ENCODE measurements around the gene ATP5PO.
"Not testable (repeated sequence)": the region's sequence is repeated elsewhere in the genome, so short reads cannot be mapped to it uniquely, and the experiment has no call there.

The ATP5PO gene

DNA sequence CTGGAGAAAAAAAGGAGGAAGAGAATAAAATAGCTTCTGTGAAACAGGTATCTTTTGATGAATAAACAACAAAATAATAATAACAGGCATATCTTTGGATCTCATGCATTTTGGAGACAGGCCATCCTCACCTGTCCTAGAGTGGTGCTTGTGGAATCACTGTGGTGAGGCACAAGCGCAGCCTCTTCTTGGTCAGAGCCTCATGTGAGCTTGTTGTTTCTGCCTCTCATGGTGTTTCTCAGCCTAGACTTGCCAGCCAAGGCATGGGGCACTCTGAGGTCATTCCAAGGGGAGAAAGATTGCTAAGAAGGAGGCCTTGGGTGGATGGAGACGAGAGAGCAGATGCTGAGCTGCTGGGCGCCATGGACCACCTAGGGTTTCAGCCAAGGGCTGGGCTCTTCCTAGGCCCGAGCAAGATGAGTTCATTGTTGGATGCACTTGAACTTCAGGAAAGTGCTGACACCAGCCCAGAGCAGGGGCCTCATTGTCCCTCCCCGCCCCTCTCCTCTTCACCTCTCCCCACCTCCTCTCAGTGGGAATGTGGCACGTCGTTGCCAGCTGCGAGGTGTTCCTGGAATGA is 49.5 kb downstream of the ATP5PO start:
- H3K9me3 ChIP-seq (ENCODE audit: control insufficient read depth in 1 of 2, low read length in 2 of 2) = no peaks in the 10 kb centered on the region
- no peaks in the 10 kb centered on the region for H3K4me1 ChIP-seq (ENCODE audit: control insufficient read depth in 1 of 2, insufficient read depth in 2 of 2, low read length in 2 of 2)
- H3K4me3 ChIP-seq (ENCODE audit: low read depth in 1 of 2, low read length in 2 of 2) = no peak overlapping the region
- no peaks in the 10 kb centered on the region for H3K36me3 ChIP-seq (ENCODE audit: control insufficient read depth in 1 of 2, insufficient read depth in 2 of 2, low read length in 2 of 2)
- no peaks in the 10 kb centered on the region for H3K27me3 ChIP-seq (ENCODE audit: low read depth, low read length)
- H3K27ac ChIP-seq (ENCODE audit: low read length) = no peak overlapping the region

DNA sequence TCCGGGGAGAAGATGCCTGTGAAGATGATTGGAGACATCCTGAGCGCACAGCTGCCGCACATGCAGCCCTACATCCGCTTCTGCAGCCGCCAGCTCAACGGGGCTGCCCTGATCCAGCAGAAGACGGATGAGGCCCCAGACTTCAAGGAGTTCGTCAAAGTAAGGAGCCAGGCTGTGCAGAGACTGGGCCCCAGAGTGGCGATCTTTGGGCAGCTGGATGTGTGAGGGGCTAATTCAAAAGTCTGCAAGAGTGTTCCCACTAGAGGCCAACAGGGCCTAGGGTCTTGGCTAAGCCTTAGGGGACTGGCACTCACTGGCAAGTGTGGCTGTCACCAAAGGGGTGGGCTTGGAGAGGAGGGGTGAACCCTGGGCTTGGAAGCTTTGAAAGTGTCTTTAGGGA is 50.4 kb downstream of the ATP5PO start:
- Histone ChIP-seq H3K27me3 (ENCODE audit: low read depth, low read length) (no peaks in the 10 kb centered on the region), H3K4me3 (ENCODE audit: low read depth in 1 of 2, low read length in 2 of 2) (no peak overlapping the region), H3K27ac (ENCODE audit: low read length) (no peak overlapping the region), H3K4me1 (ENCODE audit: control insufficient read depth in 1 of 2, insufficient read depth in 2 of 2, low read length in 2 of 2) (no peaks in the 10 kb centered on the region), H3K9me3 (ENCODE audit: control insufficient read depth in 1 of 2, low read length in 2 of 2) (no peaks in the 10 kb centered on the region), H3K36me3 (ENCODE audit: control insufficient read depth in 1 of 2, insufficient read depth in 2 of 2, low read length in 2 of 2) (no peaks in the 10 kb centered on the region)

DNA sequence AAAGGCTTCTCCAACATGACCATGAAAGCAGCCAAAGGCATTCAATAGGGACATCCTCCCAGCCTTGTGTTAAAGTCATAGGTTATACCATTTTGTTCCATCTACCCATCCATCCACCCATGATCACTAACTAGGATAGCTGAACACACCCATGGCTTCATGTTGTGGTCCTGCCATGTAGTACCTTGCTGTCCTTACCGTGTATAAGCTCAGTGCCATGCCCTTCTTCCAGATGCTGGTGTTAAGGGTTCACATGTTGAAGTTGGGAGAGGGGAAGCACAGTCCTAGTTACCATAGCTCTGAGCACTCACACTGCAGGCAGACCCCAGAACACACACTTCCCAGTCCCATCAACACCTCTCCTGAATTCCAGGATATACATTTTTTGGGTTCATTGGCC is 51.5 kb downstream of the ATP5PO start:
- Histone ChIP-seq H3K27ac (ENCODE audit: low read length) (no peak overlapping the region), H3K4me3 (ENCODE audit: low read depth in 1 of 2, low read length in 2 of 2) (no peak overlapping the region), H3K9me3 (ENCODE audit: control insufficient read depth in 1 of 2, low read length in 2 of 2) (no peaks in the 10 kb centered on the region), H3K4me1 (ENCODE audit: control insufficient read depth in 1 of 2, insufficient read depth in 2 of 2, low read length in 2 of 2) (no peaks in the 10 kb centered on the region), H3K27me3 (ENCODE audit: low read depth, low read length) (no peaks in the 10 kb centered on the region), H3K36me3 (ENCODE audit: control insufficient read depth in 1 of 2, insufficient read depth in 2 of 2, low read length in 2 of 2) (no peaks in the 10 kb centered on the region)

DNA sequence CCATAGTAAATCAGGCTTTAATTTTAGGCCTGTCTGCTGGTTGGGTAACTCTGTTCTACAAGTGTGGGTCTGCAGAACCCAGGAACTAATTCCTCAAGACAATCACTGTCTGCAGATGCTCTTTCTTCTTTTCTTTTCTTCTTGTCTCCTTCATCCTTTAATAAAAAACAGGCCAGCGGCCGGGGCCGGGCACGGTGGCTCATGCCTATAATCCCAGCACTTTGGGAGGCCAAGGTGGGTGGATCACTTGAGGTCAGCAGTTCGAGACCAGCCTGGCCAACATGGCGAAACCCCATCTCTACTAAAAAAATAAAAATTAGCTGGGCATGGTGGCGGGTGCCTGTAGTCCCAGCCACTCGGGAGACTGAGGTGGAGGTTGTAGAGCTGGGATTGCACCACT is 52.4 kb downstream of the ATP5PO start:
- H3K4me3 ChIP-seq (ENCODE audit: low read depth in 1 of 2, low read length in 2 of 2); H3K36me3 ChIP-seq (ENCODE audit: control insufficient read depth in 1 of 2, insufficient read depth in 2 of 2, low read length in 2 of 2); H3K4me1 ChIP-seq (ENCODE audit: control insufficient read depth in 1 of 2, insufficient read depth in 2 of 2, low read length in 2 of 2); H3K9me3 ChIP-seq (ENCODE audit: control insufficient read depth in 1 of 2, low read length in 2 of 2); H3K27me3 ChIP-seq (ENCODE audit: low read depth, low read length); H3K27ac ChIP-seq (ENCODE audit: low read length): not testable (repeated sequence)

DNA sequence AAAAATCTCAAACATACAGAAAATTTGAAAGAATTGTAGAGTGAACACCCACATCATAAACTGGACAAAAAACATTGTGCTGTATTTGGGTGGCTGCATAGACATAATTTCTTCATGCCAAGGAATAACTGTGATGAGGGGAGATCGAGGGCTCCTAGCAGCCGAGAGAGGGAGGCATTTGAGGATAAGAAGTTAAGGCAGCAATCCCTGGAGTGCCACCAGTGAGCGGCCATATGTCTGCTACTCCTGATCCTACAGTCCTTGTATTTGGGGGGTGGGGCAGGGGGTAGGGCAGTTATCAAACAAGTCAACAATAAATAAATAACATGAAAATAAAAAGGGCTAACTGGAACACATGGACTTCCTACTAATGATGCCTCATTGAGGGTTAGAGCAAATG is 54.5 kb downstream of the ATP5PO start:
- H3K4me3 ChIP-seq (ENCODE audit: low read depth in 1 of 2, low read length in 2 of 2) = no peak overlapping the region
- no peaks in the 10 kb centered on the region for H3K4me1 ChIP-seq (ENCODE audit: control insufficient read depth in 1 of 2, insufficient read depth in 2 of 2, low read length in 2 of 2)
- no peaks in the 10 kb centered on the region for H3K27me3 ChIP-seq (ENCODE audit: low read depth, low read length)
- no peak overlapping the region for H3K27ac ChIP-seq (ENCODE audit: low read length)
- H3K9me3 ChIP-seq (ENCODE audit: control insufficient read depth in 1 of 2, low read length in 2 of 2) = no peaks in the 10 kb centered on the region
- no peaks in the 10 kb centered on the region for H3K36me3 ChIP-seq (ENCODE audit: control insufficient read depth in 1 of 2, insufficient read depth in 2 of 2, low read length in 2 of 2)

DNA sequence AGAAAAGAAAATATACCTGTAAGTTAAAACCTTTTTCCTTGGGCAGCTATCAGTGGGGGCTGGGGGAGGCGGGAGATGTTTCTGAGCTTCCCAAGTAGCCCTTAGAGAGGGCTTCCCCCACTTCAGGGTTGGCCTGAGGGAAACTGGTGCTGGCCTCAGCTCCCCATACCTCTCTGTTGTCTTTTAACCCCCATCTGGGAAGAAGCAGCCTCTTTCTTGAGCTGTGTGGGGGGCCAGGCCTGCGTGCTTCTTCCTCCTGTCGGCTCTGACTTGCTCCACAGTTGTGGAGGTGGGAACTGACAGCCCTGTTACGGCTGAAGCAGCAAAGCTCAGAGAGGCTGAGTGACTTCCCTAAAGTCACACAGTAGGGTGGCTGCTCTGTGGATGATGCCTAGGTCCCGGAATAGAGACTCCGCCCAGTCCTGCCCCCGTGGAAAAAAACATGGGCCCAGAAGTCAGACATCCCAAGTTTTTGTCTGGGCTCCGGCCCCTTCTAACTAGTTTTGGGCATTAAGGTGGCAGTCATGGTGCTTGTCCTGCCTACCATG is 55.2 kb downstream of the ATP5PO start:
- Histone ChIP-seq H3K27ac (ENCODE audit: low read length) (no peak overlapping the region), H3K4me3 (ENCODE audit: low read depth in 1 of 2, low read length in 2 of 2) (no peak overlapping the region), H3K27me3 (ENCODE audit: low read depth, low read length) (no peaks in the 10 kb centered on the region), H3K4me1 (ENCODE audit: control insufficient read depth in 1 of 2, insufficient read depth in 2 of 2, low read length in 2 of 2) (no peaks in the 10 kb centered on the region), H3K9me3 (ENCODE audit: control insufficient read depth in 1 of 2, low read length in 2 of 2) (no peaks in the 10 kb centered on the region), H3K36me3 (ENCODE audit: control insufficient read depth in 1 of 2, insufficient read depth in 2 of 2, low read length in 2 of 2) (no peaks in the 10 kb centered on the region)

DNA sequence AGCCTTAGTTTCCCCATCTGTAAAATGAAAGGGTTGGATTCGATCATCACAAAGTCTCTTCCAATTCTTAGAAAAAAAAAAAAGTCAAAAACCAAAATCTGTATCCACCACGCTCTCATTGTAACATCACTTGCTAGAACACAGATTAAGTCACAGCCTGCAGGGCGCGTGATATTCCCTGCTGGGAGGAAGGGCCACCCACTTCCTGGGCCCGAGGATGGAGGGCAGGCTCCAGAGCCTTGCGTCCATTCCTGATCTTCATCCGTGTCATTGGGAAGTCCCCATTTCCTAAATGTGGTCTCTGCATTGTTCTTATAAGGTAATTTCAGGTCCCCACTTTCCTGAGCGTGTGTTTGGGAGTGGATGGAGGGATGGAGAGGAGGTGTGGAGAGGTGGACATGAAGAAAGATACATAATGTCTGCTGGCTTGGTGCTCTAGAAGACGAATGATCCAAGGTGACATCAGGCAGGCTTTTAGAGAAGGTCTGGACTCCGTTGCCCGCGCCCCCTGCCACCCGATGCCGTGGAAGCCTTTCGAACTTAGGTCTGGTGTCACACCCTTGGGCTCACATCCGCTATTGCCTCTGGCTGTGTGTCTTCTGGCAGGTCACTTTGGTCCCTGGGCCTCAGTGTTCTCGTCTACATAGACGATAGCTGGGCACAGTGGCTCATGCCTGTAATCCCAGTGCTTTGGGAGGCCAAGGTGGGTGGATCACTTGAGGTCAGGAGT is 56.1 kb downstream of the ATP5PO start:
- H3K27ac ChIP-seq (ENCODE audit: low read length) = no peak overlapping the region
- H3K4me1 ChIP-seq (ENCODE audit: control insufficient read depth in 1 of 2, insufficient read depth in 2 of 2, low read length in 2 of 2) = no peaks in the 10 kb centered on the region
- no peak overlapping the region for H3K4me3 ChIP-seq (ENCODE audit: low read depth in 1 of 2, low read length in 2 of 2)
- no peaks in the 10 kb centered on the region for H3K27me3 ChIP-seq (ENCODE audit: low read depth, low read length)
- H3K9me3 ChIP-seq (ENCODE audit: control insufficient read depth in 1 of 2, low read length in 2 of 2) = no peaks in the 10 kb centered on the region
- no peaks in the 10 kb centered on the region for H3K36me3 ChIP-seq (ENCODE audit: control insufficient read depth in 1 of 2, insufficient read depth in 2 of 2, low read length in 2 of 2)

DNA sequence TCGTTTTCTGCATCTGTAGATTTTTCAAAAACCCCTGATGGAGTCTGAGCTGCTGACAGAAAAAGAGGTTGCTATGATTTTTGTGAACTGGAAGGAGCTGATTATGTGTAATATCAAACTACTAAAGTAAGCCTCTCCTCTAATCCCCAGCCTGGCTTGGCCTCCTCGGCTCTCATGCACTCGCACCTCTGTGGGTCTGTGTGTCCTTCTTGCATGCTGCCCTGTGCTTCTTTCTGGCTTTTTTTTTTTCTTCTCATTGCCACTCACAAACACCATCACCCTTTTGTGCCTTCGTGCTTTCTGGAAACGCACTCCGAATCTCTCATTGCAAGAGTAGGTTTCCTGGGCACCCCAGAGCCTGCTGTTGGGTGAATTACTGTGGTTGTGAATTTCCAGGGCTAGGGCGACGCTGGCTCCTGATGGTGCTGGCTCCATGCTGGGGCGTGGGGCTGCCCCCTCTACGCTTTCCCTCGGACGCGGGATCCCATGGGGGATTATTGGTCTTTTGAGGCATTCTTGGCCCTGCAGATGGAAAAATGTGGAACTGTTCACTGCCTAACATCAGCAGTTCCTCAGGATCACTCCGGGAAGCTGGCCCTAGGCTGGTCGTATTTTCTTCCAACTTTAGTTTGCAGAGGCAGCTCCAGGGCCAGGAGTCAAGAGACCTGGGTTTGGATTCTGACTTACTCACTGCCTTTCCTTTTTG is 56.8 kb downstream of the ATP5PO start:
- no peaks in the 10 kb centered on the region for H3K36me3 ChIP-seq (ENCODE audit: control insufficient read depth in 1 of 2, insufficient read depth in 2 of 2, low read length in 2 of 2)
- H3K27ac ChIP-seq (ENCODE audit: low read length) = no peak overlapping the region
- H3K4me1 ChIP-seq (ENCODE audit: control insufficient read depth in 1 of 2, insufficient read depth in 2 of 2, low read length in 2 of 2) = no peaks in the 10 kb centered on the region
- no peaks in the 10 kb centered on the region for H3K27me3 ChIP-seq (ENCODE audit: low read depth, low read length)
- no peaks in the 10 kb centered on the region for H3K9me3 ChIP-seq (ENCODE audit: control insufficient read depth in 1 of 2, low read length in 2 of 2)
- no peak overlapping the region for H3K4me3 ChIP-seq (ENCODE audit: low read depth in 1 of 2, low read length in 2 of 2)

DNA sequence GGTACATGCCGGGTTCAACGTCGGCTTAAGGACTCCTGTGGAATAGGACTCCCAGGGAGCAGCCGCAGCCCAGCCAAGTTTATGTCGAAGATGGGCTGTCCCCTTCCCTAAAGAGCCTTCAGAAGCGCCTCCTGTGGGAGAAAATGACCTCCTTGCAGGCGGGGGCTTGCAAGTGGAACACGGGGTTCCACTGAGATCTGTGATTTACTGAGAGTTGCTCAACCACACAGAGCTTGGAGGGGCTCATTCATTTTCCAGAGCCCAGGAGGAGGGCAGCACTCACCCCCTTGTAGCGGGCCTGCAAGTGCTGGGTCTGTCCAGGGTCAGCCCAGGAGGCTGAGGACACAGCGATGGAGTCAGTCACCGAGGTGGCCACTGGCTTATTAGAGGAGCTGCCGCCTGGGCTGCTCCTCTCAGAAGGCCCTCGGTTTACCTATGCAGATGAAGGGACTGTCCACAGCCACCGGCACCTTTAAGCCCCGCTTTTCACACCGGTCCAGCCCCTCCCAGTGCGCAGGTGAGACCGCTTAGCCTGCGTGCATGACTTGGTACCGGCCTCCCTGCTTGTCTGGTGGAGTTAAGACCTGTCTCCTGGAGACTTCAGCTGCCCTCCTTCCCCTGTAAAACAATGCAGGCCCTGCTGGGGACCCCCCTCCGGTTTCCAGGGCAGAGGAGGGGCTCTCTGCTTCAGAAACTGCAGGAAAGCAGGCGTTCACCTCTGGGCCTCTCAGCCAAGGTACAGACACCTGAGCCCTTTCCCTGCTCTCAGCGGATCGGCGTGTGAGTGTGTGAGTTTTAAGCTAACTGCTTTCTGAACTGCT is 57.5 kb downstream of the ATP5PO start:
- no peaks in the 10 kb centered on the region for H3K4me1 ChIP-seq (ENCODE audit: control insufficient read depth in 1 of 2, insufficient read depth in 2 of 2, low read length in 2 of 2)
- H3K27me3 ChIP-seq (ENCODE audit: low read depth, low read length) = no peaks in the 10 kb centered on the region
- H3K9me3 ChIP-seq (ENCODE audit: control insufficient read depth in 1 of 2, low read length in 2 of 2) = no peaks in the 10 kb centered on the region
- no peaks in the 10 kb centered on the region for H3K36me3 ChIP-seq (ENCODE audit: control insufficient read depth in 1 of 2, insufficient read depth in 2 of 2, low read length in 2 of 2)
- H3K27ac ChIP-seq (ENCODE audit: low read length) = no peak overlapping the region
- H3K4me3 ChIP-seq (ENCODE audit: low read depth in 1 of 2, low read length in 2 of 2) = no peak overlapping the region

DNA sequence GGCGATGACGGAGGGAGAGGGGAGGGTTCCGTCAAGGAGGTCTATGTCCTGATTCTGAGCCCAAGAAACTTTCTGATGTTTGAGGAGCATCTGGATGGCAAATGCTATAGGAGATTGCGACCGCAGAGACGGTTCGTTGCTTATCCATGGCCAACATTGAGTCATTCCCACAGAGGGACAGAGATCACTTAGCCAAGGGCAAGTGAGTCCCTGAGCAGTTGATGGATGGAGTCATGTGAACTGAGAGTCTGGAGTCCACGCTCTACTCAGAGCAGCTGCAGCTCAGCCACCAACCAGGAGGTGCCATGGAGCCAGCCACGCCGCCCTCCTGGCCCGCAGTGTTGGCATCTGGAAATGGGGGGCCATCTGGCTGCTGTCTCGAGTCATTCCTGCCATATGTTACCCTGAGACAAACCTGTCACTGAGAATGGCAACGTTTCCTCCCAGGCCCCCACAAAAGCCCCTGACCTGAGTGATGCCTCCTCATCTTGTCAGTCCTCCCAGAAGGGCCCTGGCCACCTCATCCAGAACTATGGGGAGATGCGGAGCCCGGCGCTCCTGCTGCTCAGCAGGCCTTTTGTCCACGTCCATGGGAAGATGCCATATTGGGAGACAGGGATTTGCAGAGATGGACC is 58.6 kb downstream of the ATP5PO start:
- Histone ChIP-seq H3K27ac (ENCODE audit: low read length) (no peak overlapping the region), H3K27me3 (ENCODE audit: low read depth, low read length) (no peaks in the 10 kb centered on the region), H3K4me1 (ENCODE audit: control insufficient read depth in 1 of 2, insufficient read depth in 2 of 2, low read length in 2 of 2) (no peaks in the 10 kb centered on the region)

DNA sequence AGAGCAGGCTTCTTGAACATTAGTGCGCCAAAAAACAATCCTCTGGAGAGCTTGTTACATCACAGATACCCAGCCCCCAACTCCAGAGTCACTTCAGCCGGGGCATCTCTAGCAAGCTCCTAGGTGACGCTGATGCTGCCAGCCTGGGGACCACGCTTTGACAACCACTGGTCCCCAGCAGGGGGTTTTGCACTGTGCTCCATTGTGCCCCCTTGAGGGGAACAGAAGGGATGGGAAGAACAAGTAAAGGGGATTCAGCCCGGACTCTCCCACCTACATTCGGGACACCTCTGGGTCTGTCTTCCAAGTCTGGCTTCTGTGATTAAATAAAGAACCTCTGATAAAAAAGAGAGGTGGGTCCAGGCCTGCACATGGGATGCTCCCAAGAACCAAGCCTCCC is 60.4 kb downstream of the ATP5PO start:
- no peaks in the 10 kb centered on the region for H3K4me1 ChIP-seq (ENCODE audit: control insufficient read depth in 1 of 2, insufficient read depth in 2 of 2, low read length in 2 of 2)
- no peak overlapping the region for H3K27ac ChIP-seq (ENCODE audit: low read length)
- no peak overlapping the region for H3K4me3 ChIP-seq (ENCODE audit: low read depth in 1 of 2, low read length in 2 of 2)
- H3K36me3 ChIP-seq (ENCODE audit: control insufficient read depth in 1 of 2, insufficient read depth in 2 of 2, low read length in 2 of 2) = no peaks in the 10 kb centered on the region
- no peaks in the 10 kb centered on the region for H3K9me3 ChIP-seq (ENCODE audit: control insufficient read depth in 1 of 2, low read length in 2 of 2)
- no peaks in the 10 kb centered on the region for H3K27me3 ChIP-seq (ENCODE audit: low read depth, low read length)

More for the DNA sequence above, 58.6 kb downstream of the ATP5PO start:
- Histone ChIP-seq H3K9me3 (ENCODE audit: control insufficient read depth in 1 of 2, low read length in 2 of 2) (no peaks in the 10 kb centered on the region), H3K36me3 (ENCODE audit: control insufficient read depth in 1 of 2, insufficient read depth in 2 of 2, low read length in 2 of 2) (no peaks in the 10 kb centered on the region), H3K4me3 (ENCODE audit: low read depth in 1 of 2, low read length in 2 of 2) (no peak overlapping the region)

Measured in muscle layer of duodenum (tissue), 2 donors.